ENCODE results near the gene DNAH17. TPM values are rescaled to one million over a fixed set of nuclear protein-coding genes. Genes with fewer than 3 reads are reported as not detected.

DNAH17 gene
- total RNA-seq, 4 donors from 2014 or later = 0.19 to 0.31 TPM; not detected in 2

DNA sequence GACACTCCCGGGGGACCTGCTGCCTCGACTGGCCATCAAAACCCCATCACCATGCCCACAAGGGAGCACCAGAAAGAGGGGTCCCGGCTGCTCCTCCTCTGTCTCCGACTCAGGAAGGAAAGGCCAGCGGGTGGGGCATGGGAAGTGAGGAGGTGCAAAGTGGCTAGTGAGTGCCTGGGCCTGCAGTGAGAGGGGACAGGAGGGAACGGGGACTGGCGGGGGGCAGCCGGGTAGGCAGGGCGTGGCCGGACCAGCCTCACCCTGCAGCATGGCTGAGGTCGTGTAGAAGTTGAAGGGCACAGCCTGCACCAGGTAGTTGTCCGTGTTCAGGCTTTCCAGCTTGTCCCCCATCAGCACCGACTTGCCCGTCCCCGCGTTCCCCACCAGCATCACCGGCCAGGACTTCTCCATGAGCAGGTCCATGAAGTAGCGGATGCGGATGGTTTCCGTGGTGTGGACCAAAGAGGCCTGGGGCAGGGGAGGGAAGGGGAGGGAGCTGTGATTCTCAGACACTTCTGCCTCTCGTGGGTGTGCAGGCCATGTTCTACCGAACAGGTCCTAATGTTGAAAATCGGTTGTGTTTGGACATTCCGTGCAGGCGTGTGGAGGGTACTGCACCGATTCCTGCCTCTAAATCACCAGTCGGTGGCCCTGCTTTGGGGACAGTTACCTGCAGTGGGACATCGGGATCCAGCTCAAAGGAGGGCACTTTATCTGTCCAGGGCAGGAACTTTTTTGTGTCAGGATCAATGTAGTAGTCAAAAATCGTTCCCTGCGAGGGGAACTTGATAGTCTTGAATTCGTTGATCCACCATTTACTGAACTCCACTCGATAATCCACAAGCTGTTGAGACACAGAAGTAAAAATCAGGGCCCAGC lies 91.7 kb downstream of the DNAH17 start:
- WGBS, 2 donors = 83 to 84% methylated on average over 16 to 19 of the region's 32 CpGs
- Histone ChIP-seq H3K4me3 (no peak overlapping the region), H3K27ac (no peak overlapping the region), H3K9me3 (no peaks in the 10 kb centered on the region), H3K27me3 (peaks cover 0 to 28% (median 0%) of the 10 kb centered on the region in 4 donors), H3K36me3 (no peaks in the 10 kb centered on the region), H3K4me1 (peaks cover 0 to 16% (median 7%) of the 10 kb centered on the region in 3 donors)
- no peak for TF ChIP-seq POLR2A (IDR thresholded peaks at IDR 0.05)
- TF ChIP-seq, protein P1, sequence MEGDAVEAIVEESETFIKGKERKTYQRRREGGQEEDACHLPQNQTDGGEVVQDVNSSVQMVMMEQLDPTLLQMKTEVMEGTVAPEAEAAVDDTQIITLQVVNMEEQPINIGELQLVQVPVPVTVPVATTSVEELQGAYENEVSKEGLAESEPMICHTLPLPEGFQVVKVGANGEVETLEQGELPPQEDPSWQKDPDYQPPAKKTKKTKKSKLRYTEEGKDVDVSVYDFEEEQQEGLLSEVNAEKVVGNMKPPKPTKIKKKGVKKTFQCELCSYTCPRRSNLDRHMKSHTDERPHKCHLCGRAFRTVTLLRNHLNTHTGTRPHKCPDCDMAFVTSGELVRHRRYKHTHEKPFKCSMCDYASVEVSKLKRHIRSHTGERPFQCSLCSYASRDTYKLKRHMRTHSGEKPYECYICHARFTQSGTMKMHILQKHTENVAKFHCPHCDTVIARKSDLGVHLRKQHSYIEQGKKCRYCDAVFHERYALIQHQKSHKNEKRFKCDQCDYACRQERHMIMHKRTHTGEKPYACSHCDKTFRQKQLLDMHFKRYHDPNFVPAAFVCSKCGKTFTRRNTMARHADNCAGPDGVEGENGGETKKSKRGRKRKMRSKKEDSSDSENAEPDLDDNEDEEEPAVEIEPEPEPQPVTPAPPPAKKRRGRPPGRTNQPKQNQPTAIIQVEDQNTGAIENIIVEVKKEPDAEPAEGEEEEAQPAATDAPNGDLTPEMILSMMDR (IDR thresholded peaks at IDR 0.05) = no peak
- intact Hi-C loops (cut with DNase I) = no loop called here
- no peak for DNase-seq

DNA sequence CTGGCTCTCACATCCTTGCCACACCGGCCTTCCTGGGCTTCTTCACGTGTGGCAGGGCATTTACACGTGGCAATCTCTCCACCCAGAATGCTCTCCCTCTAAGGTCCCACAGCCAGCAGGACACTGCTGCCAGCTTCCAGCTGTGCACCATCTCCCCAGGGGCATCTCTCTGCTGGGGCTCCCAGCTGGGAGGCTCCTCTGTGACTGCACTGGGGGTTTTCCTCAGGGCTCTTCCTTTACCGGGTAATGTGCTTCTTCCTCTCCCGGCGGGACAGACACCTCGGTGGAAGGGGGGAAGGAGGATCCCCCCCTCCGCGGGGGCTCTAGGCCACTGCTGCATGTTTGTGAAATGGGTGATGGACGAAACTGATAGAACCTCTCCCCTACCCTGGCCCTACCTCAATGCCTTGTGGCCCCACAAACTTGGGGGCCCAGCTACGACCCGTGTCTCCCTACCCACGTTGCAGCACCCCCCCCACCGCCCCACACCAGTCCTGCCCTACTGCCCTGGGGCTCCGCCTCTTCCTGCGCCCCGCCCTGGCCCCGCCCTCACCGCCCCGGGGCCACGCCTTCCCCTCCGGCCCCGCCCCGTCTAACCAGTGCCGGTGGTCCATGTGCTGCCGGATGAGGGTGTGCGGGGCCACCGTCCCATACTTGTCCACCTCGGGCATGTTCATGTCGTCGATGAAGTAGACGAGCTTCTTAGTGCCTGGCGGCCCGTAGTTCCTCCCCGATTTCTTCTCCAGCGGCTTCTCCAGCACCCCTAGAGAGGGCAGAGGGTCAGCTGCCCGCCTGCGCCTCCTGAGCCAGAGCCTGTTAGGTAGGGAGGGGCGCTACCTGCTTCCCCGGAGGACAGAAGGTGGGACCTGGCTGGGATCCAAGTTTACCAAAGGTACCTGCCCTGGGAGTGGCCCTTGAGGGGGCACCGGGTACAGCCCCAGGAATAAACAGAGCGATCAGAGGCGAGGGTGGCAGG lies 92.6 kb downstream of the DNAH17 start:
- H3K4me1 ChIP-seq = peaks cover 0 to 16% (median 7%) of the 10 kb centered on the region in 3 donors
- H3K36me3 ChIP-seq = no peaks in the 10 kb centered on the region
- DNase-seq = no peak
- no peaks in the 10 kb centered on the region for H3K9me3 ChIP-seq
- no peak overlapping the region for H3K27ac ChIP-seq
- intact Hi-C loops (cut with DNase I) = no loop called here
- peaks cover 0 to 28% (median 0%) of the 10 kb centered on the region in 4 donors for H3K27me3 ChIP-seq
- WGBS, 2 donors = 0 to 35% methylated on average over 3 to 4 of the region's 43 CpGs
- TF ChIP-seq, protein P1 (IDR thresholded peaks at IDR 0.05) = no peak
- no peak for TF ChIP-seq POLR2A (IDR thresholded peaks at IDR 0.05)
- H3K4me3 ChIP-seq = peak overlapping the region in 3 of 4 donors; percentile 4 to 47 (median 29)

DNA sequence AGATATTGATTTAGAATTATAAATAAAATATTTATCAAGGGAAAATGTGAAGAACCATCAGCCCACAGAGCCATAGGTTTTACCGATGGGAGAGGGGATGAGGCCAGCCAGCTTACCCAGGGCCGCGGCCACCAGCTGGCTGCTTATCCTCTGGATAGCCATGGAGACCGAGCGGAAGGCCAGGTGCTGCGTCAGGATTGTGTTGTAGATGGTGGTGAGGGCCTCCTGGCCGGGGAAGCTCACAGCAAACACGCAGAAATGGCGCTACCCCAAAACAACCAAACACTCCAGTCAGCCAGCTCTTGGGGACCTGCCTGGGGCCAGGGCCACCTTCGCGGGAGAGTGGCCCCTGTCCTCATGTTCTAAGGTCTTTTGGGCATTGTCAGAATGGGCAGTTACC lies 97.8 kb downstream of the DNAH17 start:
- no peak overlapping the region for H3K27ac ChIP-seq
- intact Hi-C loops (cut with DNase I) = no loop called here
- H3K9me3 ChIP-seq = no peaks in the 10 kb centered on the region
- peaks cover 0 to 26% (median 0%) of the 10 kb centered on the region in 4 donors for H3K27me3 ChIP-seq
- H3K36me3 ChIP-seq = no peaks in the 10 kb centered on the region
- 86 to 94% methylated on average over 7 to 9 of the region's 11 CpGs for WGBS, 2 donors
- H3K4me3 ChIP-seq = no peak overlapping the region
- TF ChIP-seq POLR2A (IDR thresholded peaks at IDR 0.05) = no peak
- TF ChIP-seq, protein P1 (IDR thresholded peaks at IDR 0.05) = no peak
- no peak for DNase-seq
- H3K4me1 ChIP-seq = peaks cover 0 to 4% (median 2%) of the 10 kb centered on the region in 3 donors

DNA sequence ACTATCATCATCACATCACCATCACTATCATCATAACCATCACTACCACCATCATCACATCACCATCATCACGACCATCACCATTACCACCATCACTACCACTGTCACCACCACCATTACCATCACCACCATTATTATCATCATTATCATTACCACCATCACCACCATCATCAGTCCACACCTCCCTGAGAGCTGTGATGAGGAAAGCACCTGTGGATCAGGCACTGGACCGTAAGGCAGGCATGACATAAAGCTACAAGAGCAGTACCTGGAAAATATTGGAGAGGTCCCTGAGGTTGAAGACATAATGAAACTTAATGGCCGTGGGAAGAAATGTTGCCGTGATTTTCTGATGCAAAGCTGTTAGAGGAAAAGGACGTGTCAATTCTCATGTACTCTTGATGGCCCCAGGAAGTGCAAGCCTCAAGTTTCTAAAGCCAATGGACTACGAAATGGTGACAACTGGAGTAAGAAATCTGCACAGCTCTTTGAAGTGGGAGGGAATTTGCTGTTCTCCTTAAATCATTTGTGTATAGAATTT lies 98.4 kb downstream of the DNAH17 start:
- Histone ChIP-seq H3K9me3 (no peaks in the 10 kb centered on the region), H3K27ac (no peak overlapping the region), H3K27me3 (peaks cover 0 to 23% (median 0%) of the 10 kb centered on the region in 4 donors), H3K36me3 (no peaks in the 10 kb centered on the region), H3K4me3 (no peak overlapping the region), H3K4me1 (no peaks in the 10 kb centered on the region)
- 86 to 90% methylated on average over 6 of the region's 6 CpGs for WGBS, 2 donors
- DNase-seq = no peak
- intact Hi-C loops (cut with DNase I) = no loop called here
- TF ChIP-seq POLR2A (IDR thresholded peaks at IDR 0.05) = no peak
- TF ChIP-seq, protein P1 (IDR thresholded peaks at IDR 0.05) = no peak

Data from esophagus squamous epithelium (tissue), 5 donors.